SK-N-SH (cell line): ENCODE measurements around the gene CST9.
"Not testable (repeated sequence)": the region's sequence is repeated elsewhere in the genome, so short reads cannot be mapped to it uniquely, and the experiment has no call there.

Experiments used
- EP300 ChIP-seq, 2 experiments: IDR thresholded peaks; 2 replicates each; pipeline versions ENCODE4 v1.4.0 to v1.6.1; 2012; ENCODE audit warnings: borderline replicate concordance in 1 of 2, low read depth in 1 of 2, low read length in 1 of 2
- EZH2phosphoT487 ChIP-seq: fragments of 200-600 bp; sonication (generic); IDR thresholded peaks from 2 replicates; pipeline ENCODE4 v1.6.1; 2017; ENCODE audit warnings: low read depth, mixed run types, mild to moderate bottlenecking, antibody characterized with exemption, moderate library complexity, borderline replicate concordance
- FOXM1 ChIP-seq: IDR thresholded peaks from 2 replicates; pipeline ENCODE4 v1.4.0; 2012; ENCODE audit warnings: low read depth, mild to moderate bottlenecking
- JUND ChIP-seq: IDR thresholded peaks from 2 replicates; pipeline ENCODE4 v1.4.0; 2012
- POLR2AphosphoS5 ChIP-seq: IDR thresholded peaks from 2 replicates; pipeline ENCODE4 v1.6.1; 2012; ENCODE audit warnings: low read depth, low read length
- RAD21 ChIP-seq: IDR thresholded peaks from 2 replicates; pipeline ENCODE4 v1.6.1; 2012; ENCODE audit warnings: mild to moderate bottlenecking, low read length
- SMC3 ChIP-seq: IDR thresholded peaks from 2 replicates; pipeline ENCODE4 v1.6.1; 2012; ENCODE audit warnings: low read depth, low read length, improper control_type of control experiment
- TAF1 ChIP-seq: IDR thresholded peaks from 2 replicates; pipeline ENCODE4 v1.6.1; 2012; ENCODE audit warnings: low read depth, mild to moderate bottlenecking, low read length, moderate library complexity, borderline replicate concordance
- YY1 ChIP-seq: IDR thresholded peaks from 2 replicates; pipeline ENCODE4 v1.4.0; 2012; ENCODE audit warnings: low read depth, mild to moderate bottlenecking
- TF ChIP-seq, protein P1 (sequence below): fragments of 200-600 bp; sonication (generic); IDR thresholded peaks from 2 replicates; pipeline ENCODE4 v1.6.1; 2017; ENCODE audit warnings: antibody characterized with exemption, mild to moderate bottlenecking, moderate library complexity
- TF ChIP-seq, protein P2 (sequence below): IDR thresholded peaks from 2 replicates; pipeline ENCODE4 v1.4.0; 2012; ENCODE audit warnings: low read depth, borderline replicate concordance
- TF ChIP-seq, protein P3 (sequence below): IDR thresholded peaks from 2 replicates; pipeline ENCODE4 v1.4.0; 2012; ENCODE audit warnings: low read depth

DNA sequence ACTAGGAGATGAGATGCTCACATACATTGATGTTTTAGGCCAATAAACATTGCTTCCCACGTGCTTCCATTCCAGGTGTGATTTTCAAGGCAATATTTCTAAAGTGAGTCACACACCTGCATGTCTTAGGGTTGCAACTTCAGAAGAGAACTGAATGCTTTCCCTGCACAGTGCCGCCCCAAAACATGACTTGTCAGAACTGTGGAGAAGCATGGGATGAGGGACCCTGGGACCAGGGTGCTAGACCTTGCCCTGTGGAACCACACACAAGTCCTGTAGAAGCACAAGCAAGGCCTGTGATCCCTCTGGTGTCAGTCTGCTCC, 30.0 kb upstream of the CST9 start:
- not testable (repeated sequence) for TF ChIP-seq SMC3; FOXM1; POLR2AphosphoS5; JUND; EP300 (IDR thresholded peaks at IDR 0.05; ENCODE audit: borderline replicate concordance in 1 of 2, low read depth in 1 of 2, low read length in 1 of 2); RAD21; EZH2phosphoT487; TAF1; YY1
- TF ChIP-seq, protein P1, sequence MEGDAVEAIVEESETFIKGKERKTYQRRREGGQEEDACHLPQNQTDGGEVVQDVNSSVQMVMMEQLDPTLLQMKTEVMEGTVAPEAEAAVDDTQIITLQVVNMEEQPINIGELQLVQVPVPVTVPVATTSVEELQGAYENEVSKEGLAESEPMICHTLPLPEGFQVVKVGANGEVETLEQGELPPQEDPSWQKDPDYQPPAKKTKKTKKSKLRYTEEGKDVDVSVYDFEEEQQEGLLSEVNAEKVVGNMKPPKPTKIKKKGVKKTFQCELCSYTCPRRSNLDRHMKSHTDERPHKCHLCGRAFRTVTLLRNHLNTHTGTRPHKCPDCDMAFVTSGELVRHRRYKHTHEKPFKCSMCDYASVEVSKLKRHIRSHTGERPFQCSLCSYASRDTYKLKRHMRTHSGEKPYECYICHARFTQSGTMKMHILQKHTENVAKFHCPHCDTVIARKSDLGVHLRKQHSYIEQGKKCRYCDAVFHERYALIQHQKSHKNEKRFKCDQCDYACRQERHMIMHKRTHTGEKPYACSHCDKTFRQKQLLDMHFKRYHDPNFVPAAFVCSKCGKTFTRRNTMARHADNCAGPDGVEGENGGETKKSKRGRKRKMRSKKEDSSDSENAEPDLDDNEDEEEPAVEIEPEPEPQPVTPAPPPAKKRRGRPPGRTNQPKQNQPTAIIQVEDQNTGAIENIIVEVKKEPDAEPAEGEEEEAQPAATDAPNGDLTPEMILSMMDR = not testable (repeated sequence)
- TF ChIP-seq, protein P2, sequence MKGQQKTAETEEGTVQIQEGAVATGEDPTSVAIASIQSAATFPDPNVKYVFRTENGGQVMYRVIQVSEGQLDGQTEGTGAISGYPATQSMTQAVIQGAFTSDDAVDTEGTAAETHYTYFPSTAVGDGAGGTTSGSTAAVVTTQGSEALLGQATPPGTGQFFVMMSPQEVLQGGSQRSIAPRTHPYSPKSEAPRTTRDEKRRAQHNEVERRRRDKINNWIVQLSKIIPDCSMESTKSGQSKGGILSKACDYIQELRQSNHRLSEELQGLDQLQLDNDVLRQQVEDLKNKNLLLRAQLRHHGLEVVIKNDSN = not testable (repeated sequence)
- TF ChIP-seq, protein P3, sequence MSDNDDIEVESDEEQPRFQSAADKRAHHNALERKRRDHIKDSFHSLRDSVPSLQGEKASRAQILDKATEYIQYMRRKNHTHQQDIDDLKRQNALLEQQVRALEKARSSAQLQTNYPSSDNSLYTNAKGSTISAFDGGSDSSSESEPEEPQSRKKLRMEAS = not testable (repeated sequence)
